PC-9 (cell line): ENCODE results near the gene MAZ.

ENCODE experiments used
- EZH2 ChIP-seq: fragments of 200-600 bp; sonication (generic); IDR thresholded peaks from 2 replicates; pipeline ENCODE4 v1.8.0; 2017; ENCODE audit warnings: antibody characterized with exemption, low read depth
- TF ChIP-seq, protein P1 (sequence below): fragments of 200-600 bp; sonication (generic); conservative IDR thresholded peaks from 2 replicates; pipeline ENCODE4 v1.6.1; 2017; ENCODE audit warnings: mixed run types, antibody characterized with exemption, mild to moderate bottlenecking, moderate library complexity

DNA sequence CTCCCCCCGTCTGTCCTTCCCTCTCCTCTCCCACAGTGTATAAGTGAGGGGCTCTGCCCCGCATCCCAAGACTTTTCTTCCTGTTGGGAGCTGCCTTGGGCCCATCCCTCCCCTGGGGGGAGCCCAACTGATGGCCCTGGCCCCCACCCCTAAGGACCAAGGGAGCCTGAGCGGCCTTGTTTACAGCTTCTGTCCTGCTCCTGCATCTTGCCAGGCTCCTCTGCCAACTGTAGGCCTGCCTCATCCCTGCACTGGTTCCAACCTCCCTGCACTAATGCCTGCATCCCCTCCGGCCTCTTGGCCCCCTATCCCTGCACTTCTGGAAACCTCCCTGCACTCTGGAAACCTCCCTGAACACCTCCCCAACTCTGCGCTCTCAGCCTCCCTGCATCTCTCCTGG, 8.3 kb downstream of the MAZ start:
- TF ChIP-seq, protein P1, sequence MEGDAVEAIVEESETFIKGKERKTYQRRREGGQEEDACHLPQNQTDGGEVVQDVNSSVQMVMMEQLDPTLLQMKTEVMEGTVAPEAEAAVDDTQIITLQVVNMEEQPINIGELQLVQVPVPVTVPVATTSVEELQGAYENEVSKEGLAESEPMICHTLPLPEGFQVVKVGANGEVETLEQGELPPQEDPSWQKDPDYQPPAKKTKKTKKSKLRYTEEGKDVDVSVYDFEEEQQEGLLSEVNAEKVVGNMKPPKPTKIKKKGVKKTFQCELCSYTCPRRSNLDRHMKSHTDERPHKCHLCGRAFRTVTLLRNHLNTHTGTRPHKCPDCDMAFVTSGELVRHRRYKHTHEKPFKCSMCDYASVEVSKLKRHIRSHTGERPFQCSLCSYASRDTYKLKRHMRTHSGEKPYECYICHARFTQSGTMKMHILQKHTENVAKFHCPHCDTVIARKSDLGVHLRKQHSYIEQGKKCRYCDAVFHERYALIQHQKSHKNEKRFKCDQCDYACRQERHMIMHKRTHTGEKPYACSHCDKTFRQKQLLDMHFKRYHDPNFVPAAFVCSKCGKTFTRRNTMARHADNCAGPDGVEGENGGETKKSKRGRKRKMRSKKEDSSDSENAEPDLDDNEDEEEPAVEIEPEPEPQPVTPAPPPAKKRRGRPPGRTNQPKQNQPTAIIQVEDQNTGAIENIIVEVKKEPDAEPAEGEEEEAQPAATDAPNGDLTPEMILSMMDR: no peak
- no peak for TF ChIP-seq EZH2
